SW480 (cell line): Measurements from ENCODE around the gene MYO3B.

Experiments
- DNase-seq: peaks from one replicate; pipeline ENCODE4 v3.0.0-alpha.2; 2016; ENCODE audit warnings: low spot score

MYO3B gene

GRCh38 chr2:170163411-170164065, 14.4 kb upstream of the MYO3B start:
- no peak for DNase-seq

GRCh38 chr2:170165129-170165528, 12.8 kb upstream of the MYO3B start:
- no peak for DNase-seq

- DNase-seq: no peak
Observed at GRCh38 chr2:170166735-170167134, 11.2 kb upstream of the MYO3B start.

GRCh38 chr2:170170281-170171040, 7.5 kb upstream of the MYO3B start:
- DNase-seq: no peak

- no peak for DNase-seq
Observed at GRCh38 chr2:170176212-170176611, 1.7 kb upstream of the MYO3B start.

- DNase-seq: no peak
Observed at GRCh38 chr2:170180031-170180566, 2.2 kb downstream of the MYO3B start.

- DNase-seq: no peak
Observed at GRCh38 chr2:170181602-170182001, 3.7 kb downstream of the MYO3B start.

- no peak for DNase-seq
Observed at GRCh38 chr2:170185319-170185718, 7.4 kb downstream of the MYO3B start.

GRCh38 chr2:170189757-170190156, 11.8 kb downstream of the MYO3B start:
- no peak for DNase-seq

- no peak for DNase-seq
Observed at GRCh38 chr2:170190172-170190571, 12.2 kb downstream of the MYO3B start.

GRCh38 chr2:170191166-170191866, 13.4 kb downstream of the MYO3B start:
- no peak for DNase-seq

GRCh38 chr2:170196963-170197362, 19.0 kb downstream of the MYO3B start:
- DNase-seq: no peak

- no peak for DNase-seq
Observed at GRCh38 chr2:170201275-170201674, 23.3 kb downstream of the MYO3B start.

- no peak for DNase-seq
Observed at GRCh38 chr2:170201734-170202393, 23.9 kb downstream of the MYO3B start.

GRCh38 chr2:170202437-170202836, 24.5 kb downstream of the MYO3B start:
- no peak for DNase-seq

- DNase-seq: no peak
Observed at GRCh38 chr2:170204298-170204951, 26.5 kb downstream of the MYO3B start.

- DNase-seq: no peak
Observed at GRCh38 chr2:170206246-170206645, 28.3 kb downstream of the MYO3B start.

GRCh38 chr2:170206805-170207407, 29.0 kb downstream of the MYO3B start:
- no peak for DNase-seq

GRCh38 chr2:170207901-170208300, 30.0 kb downstream of the MYO3B start:
- DNase-seq: no peak

GRCh38 chr2:170208967-170209366, 31.0 kb downstream of the MYO3B start:
- DNase-seq: no peak

- no peak for DNase-seq
Observed at GRCh38 chr2:170212625-170213280, 34.8 kb downstream of the MYO3B start.
